GM19463 (cell line): ENCODE results near the gene CMIP.

Experiments
- ATAC-seq: cut with Tn5 transposase; IDR thresholded peaks from one replicate; pipeline ENCODE4 v1.9.1; 2021; ENCODE audit warnings: mild to moderate bottlenecking, moderate library complexity; ENCODE audit not compliant: unreplicated experiment

CMIP gene

GRCh38 chr16:81446907-81447268, 2.3 kb downstream of the CMIP start:
- ATAC-seq: no peak

DNA sequence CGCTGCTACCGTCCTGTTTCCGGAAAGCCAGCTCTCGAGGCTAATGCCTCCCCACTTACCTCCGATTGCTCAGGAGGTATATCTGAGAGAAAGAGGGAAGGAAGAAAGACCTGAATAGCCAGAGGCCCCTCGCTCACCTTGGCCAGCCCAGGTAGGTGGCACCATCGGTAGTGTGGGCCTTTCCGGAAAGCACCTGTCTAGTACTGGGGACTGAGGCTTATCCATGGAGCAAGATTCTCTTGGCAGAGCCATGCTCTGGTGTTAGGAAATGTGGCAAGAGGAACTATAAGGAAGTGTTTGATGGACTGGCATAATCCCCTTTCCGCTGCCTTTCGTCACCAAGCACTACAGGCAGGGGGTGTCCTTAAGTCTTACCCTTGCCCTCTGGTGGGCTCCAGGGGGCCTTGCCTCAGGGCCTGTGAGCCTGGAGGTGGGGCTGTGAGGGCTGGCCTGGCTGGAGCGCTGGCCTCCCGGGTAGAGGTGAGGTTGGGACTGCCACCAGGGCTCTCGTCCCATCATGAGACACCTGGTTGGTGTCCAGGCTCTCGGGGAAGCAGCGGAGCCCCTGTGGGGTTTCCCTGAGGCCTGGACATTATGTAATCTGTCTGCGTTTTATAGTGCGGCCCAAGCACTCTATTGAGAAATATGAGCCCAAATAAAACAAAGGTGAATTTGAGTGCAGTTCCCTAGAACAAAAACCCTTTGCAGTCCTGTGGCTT, 2.9 kb downstream of the CMIP start:
- ATAC-seq: no peak

DNA sequence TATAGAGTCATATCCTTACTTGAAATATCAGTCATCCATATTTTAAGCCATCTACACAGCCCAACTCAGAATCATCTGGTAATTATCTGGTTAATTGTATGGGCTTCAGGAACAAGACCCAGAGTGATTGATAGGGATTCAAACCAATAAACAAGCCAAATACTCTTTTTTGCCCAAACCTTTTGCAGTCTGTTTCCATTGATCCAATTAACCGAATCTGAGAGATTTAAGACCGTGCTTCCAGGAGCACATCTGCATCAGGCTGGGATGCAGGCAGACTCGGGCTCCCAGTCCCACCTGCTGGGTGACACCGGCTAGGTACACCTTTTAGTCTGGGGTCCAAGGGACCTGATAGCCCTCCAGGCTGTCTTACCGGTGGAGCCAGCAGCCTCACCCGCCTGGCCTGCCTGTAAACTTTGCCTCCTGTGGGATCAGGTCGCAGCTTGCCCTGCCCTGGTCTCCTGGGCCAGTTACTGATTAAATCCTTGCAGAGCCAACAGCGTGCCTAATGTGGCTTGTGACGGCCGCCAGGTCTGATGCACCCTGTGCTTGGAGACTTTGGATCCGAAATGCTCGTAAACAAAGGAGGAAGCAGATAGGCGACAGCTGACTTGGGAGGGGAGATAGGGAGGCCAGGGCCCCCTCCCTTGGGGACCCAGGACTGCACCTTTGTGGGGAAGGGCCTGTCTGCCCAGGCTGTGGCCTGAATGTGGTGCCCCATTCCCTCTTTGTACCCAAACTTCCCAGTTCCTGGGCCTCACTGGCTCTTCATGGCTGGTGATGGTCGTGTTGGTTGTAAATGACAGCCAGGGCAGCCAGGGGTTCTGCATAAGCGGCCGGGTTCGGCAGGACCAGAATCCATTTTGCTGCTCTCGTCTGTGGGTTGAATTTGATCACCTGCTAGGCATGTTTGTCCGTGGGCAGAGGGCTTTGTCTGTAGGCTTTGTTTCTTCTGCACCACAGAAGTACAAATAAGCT, 3.8 kb downstream of the CMIP start:
- ATAC-seq: no peak

DNA sequence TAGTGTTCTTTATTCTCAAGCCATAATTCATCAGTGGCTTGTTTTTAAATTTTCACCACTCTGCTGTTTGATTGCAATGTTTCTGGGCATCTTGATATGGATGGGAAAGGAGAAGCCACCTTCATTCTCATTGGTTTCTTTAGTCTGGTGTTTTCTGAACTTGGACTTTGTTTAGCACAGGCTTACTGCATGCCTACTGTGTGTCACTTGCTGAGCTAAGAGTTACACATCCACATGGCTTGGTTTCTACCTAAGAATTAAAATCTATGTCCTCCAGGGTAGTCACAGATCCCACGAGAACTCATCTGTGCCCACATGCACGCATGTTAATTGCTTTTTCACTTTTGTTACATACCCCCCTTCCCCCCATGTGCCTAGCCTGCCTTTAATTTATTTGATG, 4.6 kb downstream of the CMIP start:
- ATAC-seq: no peak

GRCh38 chr16:81449899-81450608, 5.4 kb downstream of the CMIP start:
- no peak for ATAC-seq

DNA sequence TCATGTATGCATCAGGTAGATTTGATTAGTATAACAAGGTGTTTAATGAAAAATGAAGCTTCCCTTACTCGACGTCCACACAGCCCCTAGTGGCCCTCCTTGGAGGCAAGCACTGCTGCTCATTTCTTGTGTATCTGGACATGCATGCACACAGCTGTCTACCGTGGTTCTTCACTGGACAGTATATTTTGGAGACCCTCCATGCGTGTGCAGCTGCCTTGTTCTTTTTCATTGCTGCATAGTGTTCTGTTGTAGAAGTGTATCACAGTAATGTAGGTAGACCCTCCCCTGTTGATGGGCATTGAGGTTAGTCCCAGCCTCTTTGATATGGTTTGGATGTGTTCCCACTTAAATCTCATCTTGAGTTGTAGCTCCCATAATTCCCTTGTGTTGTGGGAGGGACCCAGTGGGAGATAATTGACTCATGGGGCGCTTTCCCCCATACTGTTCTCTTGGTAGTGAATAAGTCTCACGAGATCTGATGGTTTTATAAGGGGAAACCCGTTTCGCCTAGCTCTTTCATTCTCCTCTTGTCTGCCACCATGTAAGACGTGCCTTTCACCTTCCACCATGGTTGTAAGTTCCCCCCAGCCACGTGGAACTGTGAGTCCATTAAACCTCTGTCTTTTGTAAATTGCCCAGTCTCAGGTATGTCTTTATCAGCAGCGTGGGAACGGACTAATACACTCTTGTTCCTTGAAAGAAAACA, 6.3 kb downstream of the CMIP start:
- ATAC-seq: no peak

- ATAC-seq: no peak
Observed at GRCh38 chr16:81451753-81452680, 7.4 kb downstream of the CMIP start.

- ATAC-seq: no peak
Observed at GRCh38 chr16:81453091-81453728, 8.6 kb downstream of the CMIP start.

DNA sequence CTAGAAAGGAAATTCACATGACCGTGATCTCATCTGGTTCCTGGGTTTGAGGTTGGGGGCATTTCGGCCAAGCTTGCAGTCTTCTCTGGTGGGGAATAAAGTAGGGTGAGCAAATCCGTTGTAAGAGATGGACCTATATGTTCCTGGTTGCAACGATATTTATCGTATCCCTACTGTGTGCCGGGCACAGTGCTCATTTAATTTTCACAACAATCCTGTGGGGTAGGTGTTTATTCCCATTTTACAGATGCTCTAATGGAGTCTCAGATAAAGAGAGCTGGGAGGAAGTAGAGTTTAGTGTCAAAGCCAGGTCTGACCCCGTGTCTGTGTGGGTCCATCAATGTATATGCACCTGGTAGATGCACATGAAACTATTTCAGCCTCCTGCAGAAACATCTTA, 9.4 kb downstream of the CMIP start:
- ATAC-seq: no peak

GRCh38 chr16:81455006-81455405, 10.4 kb downstream of the CMIP start:
- no peak for ATAC-seq

DNA sequence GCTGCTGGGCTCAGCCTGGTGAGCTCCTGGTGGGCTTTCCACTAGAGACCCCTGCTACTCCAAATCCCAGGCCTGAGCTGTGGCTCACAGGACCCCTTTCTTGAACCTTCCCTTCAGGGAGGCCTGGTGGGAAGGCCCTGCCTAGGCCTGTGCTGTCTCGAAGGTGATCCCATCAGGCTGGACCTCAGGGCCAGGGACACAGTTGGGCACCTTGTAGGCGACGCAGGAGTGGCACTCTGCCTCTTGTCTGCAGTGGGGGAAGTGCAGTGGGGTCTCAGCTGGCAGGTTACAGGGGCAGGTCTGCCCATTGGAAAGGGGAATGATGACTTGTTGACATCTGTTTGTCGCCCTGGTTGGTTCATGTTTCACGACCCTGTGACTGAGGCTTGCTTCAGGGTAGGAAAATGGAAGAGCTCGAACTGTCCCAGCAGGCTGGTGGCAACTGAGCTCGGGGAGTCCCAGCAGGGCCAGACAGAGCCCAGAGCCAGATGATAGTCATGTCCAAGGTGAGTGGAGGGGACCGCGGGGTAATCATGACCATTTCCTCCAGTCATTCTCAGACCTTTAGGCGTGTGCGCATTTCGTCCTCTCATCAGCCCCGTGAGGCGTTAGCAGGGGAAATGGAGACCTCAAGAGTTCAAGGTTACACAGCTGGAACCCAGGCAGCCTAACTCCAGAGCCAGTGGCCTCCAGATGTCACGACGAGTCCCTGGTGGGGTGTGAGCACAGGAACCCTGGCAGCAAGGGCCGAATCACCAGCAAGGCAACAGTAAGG, 11.3 kb downstream of the CMIP start:
- no peak for ATAC-seq

DNA sequence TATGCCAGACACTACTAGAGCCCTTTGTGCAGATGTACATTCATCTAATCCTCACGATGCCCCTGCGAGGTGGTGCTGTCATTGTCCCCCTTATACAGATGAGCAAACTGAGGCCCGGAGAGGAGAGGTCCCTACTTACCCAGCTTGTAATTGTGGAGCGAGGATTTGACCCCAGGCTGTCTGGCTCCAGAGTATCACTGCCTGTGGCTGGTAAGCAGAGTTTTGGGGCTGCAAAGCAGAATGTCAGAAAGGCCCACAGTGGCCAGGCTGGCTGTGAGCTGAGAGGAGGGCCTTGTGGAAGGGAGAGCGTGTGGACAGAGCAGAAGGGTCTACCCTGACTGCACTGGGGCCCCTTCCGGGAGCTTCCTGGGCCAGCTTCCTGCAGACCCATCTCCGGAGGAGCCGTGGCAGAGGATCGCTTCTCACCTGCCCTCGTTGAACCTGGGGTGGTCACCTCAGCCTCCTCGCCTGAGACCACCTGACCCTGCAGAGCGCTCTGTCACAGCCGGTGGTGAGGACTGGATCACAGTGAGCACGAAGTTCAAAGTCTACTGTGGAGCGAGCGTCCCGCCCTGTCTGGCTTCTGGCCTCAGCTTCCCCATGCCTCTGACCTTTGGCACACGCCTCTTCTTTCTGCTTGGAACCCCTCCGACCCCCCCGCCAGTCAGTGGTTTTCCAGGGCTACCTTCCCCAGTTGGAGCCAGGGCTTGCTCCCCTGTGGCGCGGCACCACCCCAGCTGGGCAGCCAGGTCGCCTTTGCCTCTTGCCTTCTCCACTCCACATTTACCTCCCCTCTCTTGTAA, 12.1 kb downstream of the CMIP start:
- no peak for ATAC-seq

- no peak for ATAC-seq
Observed at GRCh38 chr16:81457326-81458133, 12.9 kb downstream of the CMIP start.

DNA sequence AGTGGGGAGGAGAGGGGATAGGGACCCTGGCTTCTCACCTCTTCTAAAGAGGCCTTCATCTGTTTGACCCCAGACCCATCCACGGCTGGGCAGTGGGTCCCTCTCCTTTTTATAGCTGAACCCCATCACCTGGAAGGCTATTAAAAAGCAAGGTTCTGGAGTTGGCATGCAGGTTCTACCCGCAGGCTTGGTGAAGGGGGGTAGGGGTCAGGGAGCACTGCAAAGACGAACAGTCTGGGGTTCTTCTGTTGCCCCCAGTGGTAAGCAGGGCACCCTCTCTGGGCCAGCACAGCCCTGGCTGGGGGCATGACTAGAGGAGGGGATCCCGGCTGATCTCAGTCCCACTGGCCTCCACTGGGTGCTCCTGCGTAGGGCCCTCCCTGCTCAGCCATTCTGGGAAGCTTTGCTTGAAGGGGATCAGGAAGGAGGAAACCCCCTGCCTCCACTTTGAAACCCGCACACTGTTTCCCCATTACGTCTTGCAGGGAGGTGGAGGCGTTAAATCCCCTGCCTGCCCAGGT, 13.6 kb downstream of the CMIP start:
- no peak for ATAC-seq

- ATAC-seq: no peak
Observed at GRCh38 chr16:81458827-81459598, 14.4 kb downstream of the CMIP start.

DNA sequence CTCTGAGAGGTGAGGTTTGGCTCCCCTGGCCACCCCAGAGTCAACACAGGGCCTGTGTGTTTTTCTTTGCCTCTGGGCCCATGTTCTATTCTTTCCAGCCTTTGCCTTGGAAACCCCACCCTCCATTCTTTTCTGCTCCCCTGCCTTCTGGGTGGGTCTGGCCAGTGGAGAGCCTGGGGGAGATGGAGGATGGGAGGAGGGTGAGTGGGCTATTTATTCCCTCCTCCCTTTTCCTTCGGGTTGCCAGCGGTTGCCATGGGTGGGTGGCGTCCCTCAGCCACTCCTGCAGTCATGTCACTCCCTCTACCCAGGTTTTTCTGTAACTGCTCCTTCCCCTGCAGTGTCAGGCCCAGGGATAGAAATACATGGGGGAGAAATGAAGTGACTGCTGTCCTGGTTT, 15.5 kb downstream of the CMIP start:
- ATAC-seq: no peak
